Fibroblast of the conjunctiva (primary cell): Measurements from ENCODE around the gene ZNF649.
A peak's percentile ranks its signal among the peaks of the same experiment; 100 is the strongest.

Source experiments
- DNase-seq: peaks from one replicate; pipeline ENCODE4 v3.0.0-alpha.2; 2010; ENCODE audit warnings: low read depth

Gene ZNF649

DNA sequence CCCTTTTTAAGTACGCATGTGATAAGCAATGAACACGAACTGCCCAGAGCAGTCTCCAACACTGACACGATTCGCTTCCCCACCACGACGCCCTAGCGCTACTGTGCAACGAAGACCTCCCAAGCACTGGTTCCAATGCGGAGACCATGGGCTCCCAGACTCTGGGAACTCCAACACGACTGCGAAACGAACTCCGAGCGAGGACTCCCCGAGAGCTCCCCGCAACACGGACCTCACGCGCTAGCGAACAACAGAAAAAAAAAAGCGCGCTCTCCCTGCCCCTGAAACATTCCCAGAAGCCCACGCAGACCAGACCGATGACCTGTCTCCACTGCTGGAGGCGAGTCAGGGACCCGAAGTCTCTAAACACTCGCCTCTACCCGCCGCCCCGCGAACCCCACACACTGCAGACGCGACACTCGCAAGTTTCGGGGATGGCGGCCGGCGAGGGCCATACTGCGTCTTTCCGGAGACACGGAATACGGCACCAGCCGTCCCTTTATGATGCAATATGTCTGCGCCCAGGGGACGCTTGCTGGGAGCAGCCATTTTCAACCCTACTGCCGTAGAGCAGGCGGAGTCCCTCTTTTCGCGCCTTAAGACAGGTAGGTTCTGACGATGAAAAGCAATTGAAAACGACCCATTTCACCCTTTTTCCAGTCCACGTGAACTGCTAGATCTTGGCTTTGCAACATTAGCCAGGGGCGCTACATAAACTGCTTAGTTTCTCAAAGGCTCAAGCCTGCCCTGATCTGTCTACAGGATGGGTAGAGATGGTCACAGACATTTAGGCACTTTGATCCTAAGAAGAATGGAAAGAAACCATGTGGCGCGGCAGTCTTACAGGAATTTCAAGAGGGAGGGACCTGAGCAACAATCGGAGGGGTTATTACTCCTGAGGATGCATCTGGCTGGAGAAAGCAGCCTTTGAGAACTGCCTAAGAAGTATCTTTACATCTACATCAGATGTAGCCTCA, 17.0 kb downstream of the ZNF649 start, which contains the start of gene ZNF577:
Gene ZNF577, minus strand, starts transcription at position 430 of the 977 bp plus-strand sequence. CDS start 7,569 bp downstream, outside the sequence.
- peak; percentile 77 for DNase-seq

DNA sequence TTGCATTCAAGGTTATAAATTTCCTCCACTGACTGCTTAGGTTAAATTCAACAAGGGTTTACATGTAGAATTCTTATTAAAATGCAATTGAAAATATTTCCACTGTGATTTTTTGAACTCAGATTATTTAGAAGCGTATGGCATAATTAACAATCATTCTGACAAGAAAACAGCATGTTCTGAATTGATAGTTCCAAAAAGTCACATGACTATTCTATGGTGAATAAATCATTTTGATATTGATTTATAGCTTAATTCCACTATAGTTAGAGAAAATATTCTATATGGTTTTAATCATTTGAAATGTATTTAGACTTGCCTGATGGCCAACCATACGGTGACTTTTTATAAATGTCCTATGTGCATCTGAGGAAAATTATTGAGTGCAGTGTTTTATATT, 20.1 kb downstream of the ZNF649 start:
- no peak for DNase-seq

DNA sequence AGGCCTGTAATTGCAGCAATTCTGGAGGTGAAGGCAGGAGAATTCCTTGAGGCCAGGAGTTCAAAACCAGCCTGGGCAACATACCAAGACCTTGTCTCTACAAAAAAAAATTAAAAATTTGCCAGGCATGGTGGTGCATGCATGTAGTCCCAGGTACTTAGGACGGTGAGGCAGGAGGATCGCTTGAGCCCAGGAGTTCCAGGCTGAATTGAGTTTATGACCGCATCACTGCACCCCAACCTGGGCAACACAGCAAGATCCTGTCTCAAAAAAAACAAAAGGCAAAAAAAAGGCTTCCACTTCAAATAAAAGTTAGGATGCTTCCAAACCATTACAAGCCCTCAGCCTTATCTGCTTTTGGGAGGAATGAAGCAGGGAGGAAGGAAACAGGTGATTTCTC, 22.3 kb downstream of the ZNF649 start:
- DNase-seq = no peak

DNA sequence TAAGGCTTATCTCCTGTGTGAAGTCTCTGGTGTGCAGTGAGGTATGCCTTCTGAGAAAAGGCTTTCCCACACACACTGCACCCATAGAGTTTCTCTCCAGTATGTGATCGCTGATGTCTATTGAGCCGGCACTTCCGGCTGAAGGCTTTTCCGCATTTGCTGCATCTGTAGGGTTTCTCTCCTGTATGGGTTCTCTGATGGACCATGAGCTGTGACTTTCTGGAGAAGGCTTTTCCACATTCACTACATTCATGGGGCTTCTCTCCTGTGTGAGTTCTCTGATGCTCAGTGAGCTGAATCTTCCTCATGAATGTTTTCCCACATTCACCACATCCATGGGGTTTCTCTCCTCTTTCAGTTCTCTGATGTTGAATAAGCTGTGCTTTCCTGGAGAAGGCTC, 31.7 kb downstream of the ZNF649 start:
- DNase-seq = no peak

DNA sequence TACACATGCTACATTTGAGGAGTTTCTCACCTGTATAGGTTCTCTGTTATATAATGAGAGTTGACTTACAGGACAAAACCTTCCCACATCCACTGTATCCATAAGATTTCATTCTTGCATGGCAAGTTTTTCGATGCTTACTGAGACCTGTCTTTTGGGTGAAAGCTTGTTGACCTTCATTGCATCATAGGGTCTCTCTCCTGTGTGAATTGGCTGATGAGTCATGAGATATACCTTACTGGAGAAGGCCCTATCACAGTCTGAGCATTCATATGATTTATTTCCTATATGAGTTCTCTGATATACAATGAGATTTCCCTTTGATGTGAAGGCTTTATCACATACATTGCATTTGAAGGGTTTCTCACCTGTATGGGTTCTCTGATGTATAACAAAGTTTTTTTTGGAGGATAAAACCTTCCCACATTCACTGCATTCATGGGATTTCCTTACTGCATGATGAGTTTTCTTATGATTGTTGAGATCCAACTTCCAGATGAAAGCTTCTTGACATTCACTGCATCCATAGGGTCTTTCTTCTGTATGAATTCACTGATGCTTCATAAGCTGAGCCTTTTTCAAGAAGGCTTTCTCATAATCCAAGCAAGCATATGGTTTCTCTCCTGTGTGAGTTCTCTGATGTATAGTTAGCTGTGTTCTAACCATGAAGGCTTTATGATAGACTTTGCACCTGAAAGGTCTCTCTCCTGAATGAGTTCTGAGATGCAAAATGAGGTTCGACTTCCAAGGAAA, 42.8 kb downstream of the ZNF649 start:
- DNase-seq = no peak
